Endometrial microvascular endothelial cells (primary cell): ENCODE measurements around the gene MKKS. TPM values are rescaled to one million over a fixed set of nuclear protein-coding genes. Genes with fewer than 3 reads are reported as not detected.

Experiments
- in situ Hi-C: cut with HindIII; loops from 2 replicates; pipeline ENCODE4 v1.10.0; 2017; ENCODE audit warnings: low sequenced_read_pairs, low pct_unique_long_range_greater_than_20kb; ENCODE audit errors: inconsistent ontology term
- total RNA-seq: library from RNA; depleted of rRNA; stranded (reverse); fragments of >200 nt; gene quantifications from one replicate; pipeline ENCODE4 v1.2.3, GENCODE V29; 2015; ENCODE audit errors: inconsistent ontology term

The MKKS gene
- total RNA-seq, 1 donor from 2014 or later = 11.7 TPM

GRCh38 chr20:10381477-10381876, 52.5 kb downstream of the MKKS start:
- in situ Hi-C loops = no loop called here

GRCh38 chr20:10379761-10380160, 54.3 kb downstream of the MKKS start:
- in situ Hi-C loops = no loop called here

GRCh38 chr20:10376270-10377075, 57.5 kb downstream of the MKKS start:
- in situ Hi-C loops = no loop called here

- in situ Hi-C loops = no loop called here
Measured at GRCh38 chr20:10375191-10375590, 58.8 kb downstream of the MKKS start.

- in situ Hi-C loops = no loop called here
Measured at GRCh38 chr20:10374036-10374435, 60.0 kb downstream of the MKKS start.

GRCh38 chr20:10371467-10371866, 62.6 kb downstream of the MKKS start:
- in situ Hi-C loops = no loop called here

GRCh38 chr20:10370091-10370887, 63.7 kb downstream of the MKKS start:
- in situ Hi-C loops = no loop called here

GRCh38 chr20:10369723-10370090, 64.3 kb downstream of the MKKS start:
- in situ Hi-C loops = no loop called here

- in situ Hi-C loops = no loop called here
Measured at GRCh38 chr20:10368702-10369041, 65.3 kb downstream of the MKKS start.

- in situ Hi-C loops = no loop called here
Measured at GRCh38 chr20:10367943-10368701, 65.9 kb downstream of the MKKS start.

- in situ Hi-C loops = no loop called here
Measured at GRCh38 chr20:10367693-10367942, 66.4 kb downstream of the MKKS start.

- in situ Hi-C loops = no loop called here
Measured at GRCh38 chr20:10366898-10367692, 66.9 kb downstream of the MKKS start.

- in situ Hi-C loops = no loop called here
Measured at GRCh38 chr20:10362674-10363073, 71.3 kb downstream of the MKKS start.

- in situ Hi-C loops = no loop called here
Measured at GRCh38 chr20:10360878-10361277, 73.1 kb downstream of the MKKS start.

- in situ Hi-C loops = no loop called here
Measured at GRCh38 chr20:10359621-10360040, 74.4 kb downstream of the MKKS start.

GRCh38 chr20:10357974-10358373, 76.0 kb downstream of the MKKS start:
- in situ Hi-C loops = no loop called here

- in situ Hi-C loops = no loop called here
Measured at GRCh38 chr20:10357061-10357708, 76.8 kb downstream of the MKKS start.

- in situ Hi-C loops = no loop called here
Measured at GRCh38 chr20:10356628-10357027, 77.4 kb downstream of the MKKS start.
